ENCODE measurements around the gene GMFB. TPM values are rescaled to one million over a fixed set of nuclear protein-coding genes. Genes with fewer than 3 reads are reported as not detected.

The GMFB gene
- total and polyA plus RNA-seq, 9 of the 15 experiments (the other 6 are each of a cell fraction or from before 2014, with no cell fraction given) = 14.0 to 31.7 (median 20.5) TPM

GRCh38 chr14:54440873-54441868, 47.6 kb downstream of the GMFB start, which contains the start of gene CNIH1:
Gene CNIH1, minus strand, starts transcription at chr14:54441374. Its CDS starts 47 bp downstream, at chr14:54441327.
- Histone ChIP-seq H3K27ac (ENCODE audit: extremely low read depth, low read depth, low read length) (peak within 1 kb of the TSS; percentile 93), H3K79me2 (ENCODE audit: control insufficient read depth, insufficient read depth, low read length) (peaks cover 50% of the 10 kb centered on the region), H3K4me2 (ENCODE audit: insufficient read depth, low read length) (peak within 1 kb of the TSS; percentile 68), H3K9ac (ENCODE audit: insufficient read depth in 1 of 2, low read depth in 2 of 2, low read length in 2 of 2) (peak within 1 kb of the TSS; percentile 69 to 97), H3K9me3 (replicated peaks; ENCODE audit: control insufficient read depth, insufficient read depth, low read depth, low read length) (no peaks in the 10 kb centered on the region), H4K20me1 (replicated peaks; ENCODE audit: control insufficient read depth, insufficient read depth, low read length) (no peaks in the 10 kb centered on the region), H2AFZ (ENCODE audit: low read depth, low read length) (peak within 1 kb of the TSS; percentile 94), H3K36me3 (ENCODE audit: control insufficient read depth, insufficient read depth, low read length) (peaks cover 3% of the 10 kb centered on the region; the same call in 1 of the 3 replicates), H3K9me1 (ENCODE audit: control insufficient read depth, insufficient read depth, low read length) (no peaks in the 10 kb centered on the region), H3K4me1 (replicated peaks in 1 of 2; ENCODE audit: control insufficient read depth in 2 of 2, insufficient read depth in 2 of 2, low read length in 2 of 2) (peaks cover 10 to 14% of the 10 kb centered on the region in 2 experiments; a peak in 4 of 5 replicates), H3K27me3 (ENCODE audit: control insufficient read depth in 2 of 2, insufficient read depth in 2 of 2, low read length in 2 of 2) (no peaks in the 10 kb centered on the region), H3K4me3 (peak within 1 kb of the TSS; percentile 91)
- peak; percentile 93 for FAIRE-seq
- ChIA-PET CTCF (ENCODE audit: low intra/inter-chr PET ratio) (no interaction called here), POLR2A (interaction anchor here (0.9 to 1.4 kb wide), 3 partner anchors 11 to 47 kb away, joined by 3 to 6 read pairs (median 3); partner anchors contain the start of gene GMFB)
- intact Hi-C loops (cut with micrococcal nuclease) (loop anchor here (2.0 kb wide), 2 partner anchors 44 to 48 kb away; partner anchors contain the start of genes CDKN3 and GMFB), in situ Hi-C loops (cut with MboI) (no loop called here)
- WGBS (ENCODE audit: insufficient coverage, low coverage, missing lambda C conversion rate) = under 1% methylated on average over 77 of the region's 100 CpGs
- peak; percentile 96 for ATAC-seq
- DNase-seq (ENCODE audit: extremely low read depth in 1 of 4, low spot score in 3 of 4) = peak; percentile 91 to 93 (median 92)
- no TSS peak for BruUV-seq (replicated peaks)
- TF ChIP-seq KLF16 (IDR thresholded peaks at IDR 0.05) = no peak
- TF ChIP-seq ATF7 (IDR thresholded peaks at IDR 0.05) = peak; percentile 47; the same call in 1 of the 2 replicates
- TF ChIP-seq THRA (IDR thresholded peaks at IDR 0.05) = peak; percentile 40; the same call in 1 of the 2 replicates
- TF ChIP-seq CREBBP (IDR thresholded peaks at IDR 0.05; ENCODE audit: low read depth, low read length) = no peak
- peak; percentile 93; the same call in 1 of the 2 replicates for TF ChIP-seq PHF8 (IDR thresholded peaks at IDR 0.05; ENCODE audit: borderline replicate concordance, low read length)
- TF ChIP-seq MBD1 (CRISPR knock-in tag; IDR thresholded peaks at IDR 0.05) = peak; percentile 53; the same call in 1 of the 2 replicates
- TF ChIP-seq ATF6 (CRISPR knock-in tag; IDR thresholded peaks at IDR 0.05) = no peak
- TF ChIP-seq L3MBTL2 (IDR thresholded peaks at IDR 0.05) = peak; percentile 77
- TF ChIP-seq UBTF (IDR thresholded peaks at IDR 0.05; ENCODE audit: borderline replicate concordance in 1 of 2, low read depth in 2 of 2, low read length in 2 of 2) = peak; percentile 66 to 82; a peak in 3 of 4 replicates
